Neural cell (in vitro differentiated cells): ENCODE measurements around the gene ZCRB1.

ENCODE experiments used
- CTCF ChIP-seq: fragments of 450-650 bp; IDR thresholded peaks from 2 replicates; pipeline ENCODE4 v1.5.1; 2014; ENCODE audit warnings: antibody characterized with exemption, mild to moderate bottlenecking, moderate library complexity; ENCODE audit not compliant: poor library complexity, severe bottlenecking
- EP300 ChIP-seq: fragments of 450-650 bp; conservative IDR thresholded peaks from 2 replicates; pipeline ENCODE4 v1.6.1; 2014; ENCODE audit warnings: antibody characterized with exemption, mild to moderate bottlenecking, moderate library complexity; ENCODE audit not compliant: poor library complexity, severe bottlenecking
- EZH2 ChIP-seq: fragments of 200-600, 300-800 bp; shearing (Covaris generic), sonication (generic); IDR thresholded peaks from 2 replicates; pipeline ENCODE4 v1.6.1; 2014; ENCODE audit warnings: antibody characterized with exemption, low read length, borderline replicate concordance, mild to moderate bottlenecking; ENCODE audit not compliant: insufficient read depth, poor library complexity, severe bottlenecking
- POLR2AphosphoS5 ChIP-seq: IDR thresholded peaks from 2 replicates; pipeline ENCODE4 v1.6.1; 2012
- RAD21 ChIP-seq: fragments of 450-650 bp; conservative IDR thresholded peaks from 2 replicates; pipeline ENCODE4 v1.6.1; 2014; ENCODE audit warnings: antibody characterized with exemption, mild to moderate bottlenecking, moderate library complexity
- REST ChIP-seq: IDR thresholded peaks from 2 replicates; pipeline ENCODE4 v1.6.1; 2012; ENCODE audit warnings: borderline replicate concordance
- TAF1 ChIP-seq: IDR thresholded peaks from 2 replicates; pipeline ENCODE4 v1.6.1; 2012; ENCODE audit warnings: low read depth

GRCh38 chr12:42361909-42362646 is 36.2 kb upstream of the ZCRB1 start:
- TF ChIP-seq CTCF (no peak), EP300 (no peak), RAD21 (no peak), EZH2 (no peak), POLR2AphosphoS5 (no peak), TAF1 (no peak), REST (no peak)
